Measurements from ENCODE around the gene EDN3. TPM values are rescaled to one million over a fixed set of nuclear protein-coding genes. Genes with fewer than 3 reads are reported as not detected.

Gene EDN3
- total and polyA plus RNA-seq, 2 donors (not counting 3 experiments of a cell fraction or from before 2014, with no cell fraction given) = not detected

GRCh38 chr20:59318201-59318790 is 17.9 kb downstream of the EDN3 start:
- no peak overlapping the region for H3K9ac ChIP-seq (replicated peaks; ENCODE audit: extremely low read depth, insufficient read depth, low read length)
- H3K27ac ChIP-seq (ENCODE audit: insufficient read depth, low read depth, low read length) = no peak overlapping the region
- no peak for TF ChIP-seq FOS (IDR thresholded peaks at IDR 0.05; ENCODE audit: borderline replicate concordance, insufficient read depth, low read length)
- no peak for TF ChIP-seq POLR2A (IDR thresholded peaks at IDR 0.05; ENCODE audit: low read depth, low read length)
- intact Hi-C loops (cut with micrococcal nuclease) = no loop called here
- no peaks in the 10 kb centered on the region for H3K9me1 ChIP-seq (replicated peaks; ENCODE audit: control insufficient read depth, extremely low read depth, insufficient read depth, low read length)
- ChIA-PET CTCF (no interaction called here), POLR2A (no interaction called here)
- FAIRE-seq (no peak), DNase-seq (ENCODE audit: low read depth, low spot score) (no peak)
- H3K4me2 ChIP-seq (ENCODE audit: insufficient read depth, low read length) = no peak overlapping the region
- dilution Hi-C loops (cut with MboI; ENCODE audit: extremely low pct_ligation_motif_present, low sequenced_read_pairs) = no loop called here
- no peaks in the 10 kb centered on the region for H3K4me1 ChIP-seq (ENCODE audit: control insufficient read depth, extremely low read depth, insufficient read depth, low read length)
- H3K79me2 ChIP-seq (ENCODE audit: control insufficient read depth, insufficient read depth, low read length) = no peaks in the 10 kb centered on the region
- H4K20me1 ChIP-seq (replicated peaks; ENCODE audit: control insufficient read depth, extremely low read depth, insufficient read depth, low read length) = no peaks in the 10 kb centered on the region
- H3K9me3 ChIP-seq (replicated peaks; ENCODE audit: control insufficient read depth, insufficient read depth, low read length) = no peaks in the 10 kb centered on the region
- H3K27me3 ChIP-seq (ENCODE audit: control insufficient read depth in 2 of 2, insufficient read depth in 2 of 2, low read length in 2 of 2) = no peaks in the 10 kb centered on the region
- no peak overlapping the region for H2AFZ ChIP-seq (ENCODE audit: low read depth, low read length)
- BruUV-seq (replicated peaks) = no TSS peak
- H3K36me3 ChIP-seq (ENCODE audit: control insufficient read depth in 2 of 2, extremely low read depth in 1 of 2, insufficient read depth in 2 of 2, low read length in 2 of 2) = no peaks in the 10 kb centered on the region
- H3K4me3 ChIP-seq (replicated peaks in 1 of 3; ENCODE audit: insufficient read depth in 1 of 3, low read depth in 1 of 3, low read length in 3 of 3) = no peak overlapping the region

DNA sequence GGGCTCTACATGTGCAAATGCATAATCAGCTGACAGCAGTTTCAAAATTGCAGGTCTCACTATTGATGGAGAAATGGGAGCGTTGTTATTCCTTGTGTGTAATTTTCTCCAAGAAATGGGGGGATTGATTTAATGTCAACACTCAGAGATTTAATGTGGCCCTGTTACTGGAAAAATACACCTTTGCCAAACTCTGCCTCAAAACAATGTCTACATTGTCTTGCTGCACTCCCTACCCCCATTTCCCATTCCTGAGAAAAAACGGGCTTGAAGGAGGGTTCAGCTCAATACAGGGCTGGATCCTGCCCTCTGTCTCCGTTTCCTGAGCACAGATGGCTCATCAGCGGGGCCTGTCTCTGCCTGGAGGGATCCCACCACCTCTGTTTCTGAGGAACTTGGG is 18.4 kb downstream of the EDN3 start:
- ChIA-PET POLR2A (no interaction called here), CTCF (no interaction called here)
- Histone ChIP-seq H2AFZ (ENCODE audit: low read depth, low read length) (no peak overlapping the region), H3K9ac (replicated peaks; ENCODE audit: extremely low read depth, insufficient read depth, low read length) (no peak overlapping the region), H3K4me2 (ENCODE audit: insufficient read depth, low read length) (no peak overlapping the region), H3K9me1 (replicated peaks; ENCODE audit: control insufficient read depth, extremely low read depth, insufficient read depth, low read length) (no peaks in the 10 kb centered on the region), H3K4me1 (ENCODE audit: control insufficient read depth, extremely low read depth, insufficient read depth, low read length) (no peaks in the 10 kb centered on the region), H3K4me3 (replicated peaks in 1 of 3; ENCODE audit: insufficient read depth in 1 of 3, low read depth in 1 of 3, low read length in 3 of 3) (no peak overlapping the region), H3K79me2 (ENCODE audit: control insufficient read depth, insufficient read depth, low read length) (no peaks in the 10 kb centered on the region), H3K9me3 (replicated peaks; ENCODE audit: control insufficient read depth, insufficient read depth, low read length) (no peaks in the 10 kb centered on the region), H3K27ac (ENCODE audit: insufficient read depth, low read depth, low read length) (no peak overlapping the region), H3K27me3 (ENCODE audit: control insufficient read depth in 2 of 2, insufficient read depth in 2 of 2, low read length in 2 of 2) (no peaks in the 10 kb centered on the region), H4K20me1 (replicated peaks; ENCODE audit: control insufficient read depth, extremely low read depth, insufficient read depth, low read length) (no peaks in the 10 kb centered on the region), H3K36me3 (ENCODE audit: control insufficient read depth in 2 of 2, extremely low read depth in 1 of 2, insufficient read depth in 2 of 2, low read length in 2 of 2) (no peaks in the 10 kb centered on the region)
- FAIRE-seq = no peak
- no TSS peak for BruUV-seq (replicated peaks)
- TF ChIP-seq MYC (IDR thresholded peaks at IDR 0.05; ENCODE audit: low read depth, low read length) = no peak
- no peak for TF ChIP-seq GATA2 (IDR thresholded peaks at IDR 0.05; ENCODE audit: insufficient read depth, insufficient read length, low read depth, low read length)
- no peak for TF ChIP-seq MAX (IDR thresholded peaks at IDR 0.05; ENCODE audit: insufficient read depth, insufficient read length)
- no peak for TF ChIP-seq POLR2A (IDR thresholded peaks at IDR 0.05; ENCODE audit: low read depth, low read length)
- no peak for TF ChIP-seq EZH2 (IDR thresholded peaks at IDR 0.05; ENCODE audit: borderline replicate concordance, low read depth, low read length, severe bottlenecking)
- no peak for TF ChIP-seq POLR2AphosphoS5 (IDR thresholded peaks at IDR 0.05; ENCODE audit: insufficient read depth, low read depth, low read length)
- TF ChIP-seq FOS (IDR thresholded peaks at IDR 0.05; ENCODE audit: borderline replicate concordance, insufficient read depth, low read length) = no peak
- no peak for TF ChIP-seq CTCF (IDR thresholded peaks at IDR 0.05; ENCODE audit: extremely low read depth in 1 of 2, insufficient read depth in 1 of 2, low read depth in 1 of 2, low read length in 2 of 2)
- no peak for TF ChIP-seq JUN (IDR thresholded peaks at IDR 0.05; ENCODE audit: borderline replicate concordance, insufficient read depth, insufficient read length, low read depth)
- intact Hi-C loops (cut with micrococcal nuclease) = no loop called here
- dilution Hi-C loops (cut with MboI; ENCODE audit: extremely low pct_ligation_motif_present, low sequenced_read_pairs) = no loop called here
- DNase-seq (ENCODE audit: low read depth, low spot score) = no peak

Measured in endothelial cell of umbilical vein (primary cell).